ENCODE measurements around the gene WDR73. TPM values are rescaled to one million over a fixed set of nuclear protein-coding genes. Genes with fewer than 3 reads are reported as not detected.

Gene WDR73
- total and polyA plus RNA-seq, 2 of the 8 experiments (the other 6 are each of a cell fraction or from before 2014, with no cell fraction given), result 22.7 to 23.1 TPM

DNA sequence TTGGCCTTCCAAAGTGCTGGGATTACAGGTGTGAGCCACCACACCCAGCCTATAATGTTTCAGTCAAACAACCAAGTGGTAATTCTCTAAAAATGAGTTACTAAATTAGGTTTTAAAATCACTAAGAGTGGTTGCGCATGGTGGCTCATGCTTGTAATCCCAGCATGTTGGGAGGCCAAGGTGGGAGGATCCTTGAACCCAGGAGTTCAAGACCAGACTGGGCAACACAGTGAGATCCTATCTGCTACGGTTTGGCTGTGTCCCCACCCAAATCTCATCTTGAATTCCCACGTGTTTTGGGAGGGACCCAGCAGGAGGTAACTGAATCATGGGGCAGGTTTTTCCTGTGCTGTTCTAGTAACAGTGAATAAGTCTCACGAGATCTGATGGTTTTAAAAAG lies 35.8 kb upstream of the WDR73 start:
- Histone ChIP-seq H2BK12ac (ENCODE audit: low read depth, low read length) (no peak overlapping the region), H4K91ac (replicated peaks; ENCODE audit: insufficient read length, low read length) (no peak overlapping the region), H3K79me2 (ENCODE audit: control insufficient read depth in 1 of 2, insufficient read depth in 2 of 2, low read length in 2 of 2) (peaks cover 0 to 32% of the 10 kb centered on the region in 2 experiments; a peak in 3 of 4 replicates), H3K4me3 (ENCODE audit: extremely low read depth in 1 of 4, insufficient read depth in 2 of 4, low read depth in 3 of 4, low read length in 4 of 4) (no peak overlapping the region), H3K56ac (replicated peaks; ENCODE audit: insufficient read length, low read depth, low read length) (no peak overlapping the region), H2BK15ac (ENCODE audit: low read length) (no peak overlapping the region), H2BK20ac (ENCODE audit: low read length) (no peak overlapping the region), H3K27me3 (replicated peaks in 1 of 4; ENCODE audit: control insufficient read depth in 3 of 4, extremely low read depth in 1 of 4, insufficient read depth in 3 of 4, low read length in 3 of 4) (no peaks in the 10 kb centered on the region), H3K4ac (replicated peaks; ENCODE audit: insufficient read length, low read depth, low read length) (no peak overlapping the region), H3K18ac (ENCODE audit: extremely low read depth, low read length) (no peak overlapping the region), H3K14ac (ENCODE audit: insufficient read length) (no peak overlapping the region), H2BK120ac (replicated peaks; ENCODE audit: low read depth, low read length) (no peak overlapping the region), H3K36me3 (ENCODE audit: control insufficient read depth in 2 of 4, insufficient read depth in 4 of 4, low read length in 3 of 4) (peaks cover 0 to 40% (median 17%) of the 10 kb centered on the region in 4 experiments; a peak in 4 of 8 replicates), H3K9ac (replicated peaks in 1 of 4; ENCODE audit: extremely low read depth in 1 of 4, low read depth in 3 of 4, low read length in 3 of 4) (no peak overlapping the region), H3K23ac (ENCODE audit: insufficient read length) (no peak overlapping the region), H4K20me1 (replicated peaks in 1 of 2; ENCODE audit: control insufficient read depth in 1 of 2, insufficient read depth in 2 of 2, low read length in 2 of 2) (no peaks in the 10 kb centered on the region), H3K23me2 (ENCODE audit: low read depth, low read length) (no peaks in the 10 kb centered on the region), H3K4me2 (ENCODE audit: insufficient read depth in 1 of 2, low read depth in 2 of 2, low read length in 2 of 2) (no peak overlapping the region), H3K4me1 (replicated peaks in 1 of 4; ENCODE audit: control insufficient read depth in 3 of 4, insufficient read depth in 4 of 4, low read length in 3 of 4) (no peaks in the 10 kb centered on the region), H2AFZ (ENCODE audit: low read length) (no peak overlapping the region), H2AK5ac (ENCODE audit: low read depth, low read length) (no peak overlapping the region), H3K27ac (ENCODE audit: low read depth, low read length) (no peak overlapping the region), H4K8ac (ENCODE audit: extremely low read depth, insufficient read depth, low read length) (no peak overlapping the region), H3K9me3 (ENCODE audit: insufficient read depth in 2 of 2, low read depth in 1 of 2, low read length in 1 of 2) (no peaks in the 10 kb centered on the region), H2BK5ac (ENCODE audit: low read depth, low read length) (no peak overlapping the region), H3K79me1 (ENCODE audit: low read depth, low read length) (no peaks in the 10 kb centered on the region; the same call in 1 of the 2 replicates), H4K5ac (ENCODE audit: insufficient read length, low read depth, low read length) (no peak overlapping the region)
- 91% methylated on average over 4 of the region's 4 CpGs; no CpG with 5 or more reads in 1 of the 2 experiments for WGBS, 2 experiments (ENCODE audit: extremely low coverage in 1 of 2, insufficient coverage in 1 of 2, insufficient read length in 1 of 2, insufficient replicate concordance in 2 of 2, low coverage in 1 of 2, low lambda C conversion rate in 2 of 2, missing lambda C conversion rate in 1 of 2)
- DNase-seq (ENCODE audit: low read depth in 1 of 2, low spot score in 2 of 2), result no peak
- ChIA-PET CTCF (ENCODE audit: partially characterized antibody) (no interaction called here), POLR2A (ENCODE audit: partially characterized antibody) (interaction anchor here (0.6 kb wide), 1 partner anchor 107 kb away, joined by 4 read pairs; no protein-coding TSS in a partner anchor)
- no peak for FAIRE-seq
- TF ChIP-seq SAP30 (IDR thresholded peaks at IDR 0.05; ENCODE audit: insufficient read depth, insufficient replicate concordance, low read length), result no peak
- TF ChIP-seq SIN3A (conservative IDR thresholded peaks at IDR 0.05 in 1 of 2, IDR thresholded peaks at IDR 0.05 in 1 of 2; ENCODE audit: low read depth in 1 of 2, low read length in 2 of 2), result no peak
- TF ChIP-seq CEBPB (IDR thresholded peaks at IDR 0.05; ENCODE audit: low read depth, low read length), result no peak
- no peak for TF ChIP-seq CTBP2 (IDR thresholded peaks at IDR 0.05; ENCODE audit: borderline replicate concordance, insufficient read depth, insufficient read length, low read length)
- no peak for TF ChIP-seq SUZ12 (IDR thresholded peaks at IDR 0.05; ENCODE audit: low read length)
- TF ChIP-seq SP4 (IDR thresholded peaks at IDR 0.05; ENCODE audit: low read length), result no peak
- no peak for TF ChIP-seq TEAD4 (IDR thresholded peaks at IDR 0.05; ENCODE audit: low read depth, low read length)
- TF ChIP-seq PHF8 (conservative IDR thresholded peaks at IDR 0.05; ENCODE audit: low read depth, low read length), result no peak
- TF ChIP-seq KDM1A (IDR thresholded peaks at IDR 0.05; ENCODE audit: borderline replicate concordance, low read length), result no peak
- TF ChIP-seq HDAC2 (IDR thresholded peaks at IDR 0.05; ENCODE audit: borderline replicate concordance in 1 of 2, low read depth in 2 of 2, low read length in 2 of 2), result no peak
- TF ChIP-seq, protein P1, sequence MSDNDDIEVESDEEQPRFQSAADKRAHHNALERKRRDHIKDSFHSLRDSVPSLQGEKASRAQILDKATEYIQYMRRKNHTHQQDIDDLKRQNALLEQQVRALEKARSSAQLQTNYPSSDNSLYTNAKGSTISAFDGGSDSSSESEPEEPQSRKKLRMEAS (IDR thresholded peaks at IDR 0.05), result no peak
- no peak for TF ChIP-seq KDM5A (IDR thresholded peaks at IDR 0.05; ENCODE audit: low read length)
- no peak for TF ChIP-seq POU5F1 (IDR thresholded peaks at IDR 0.05; ENCODE audit: low read depth, low read length)
- TF ChIP-seq SP2 (IDR thresholded peaks at IDR 0.05; ENCODE audit: low read length), result no peak
